HCT116 (cell line): ENCODE data around the gene GNPTG.

Experiments
- ATF3 ChIP-seq: IDR thresholded peaks from 2 replicates; pipeline ENCODE4 v1.6.1; 2012
- CEBPB ChIP-seq: IDR thresholded peaks from 2 replicates; pipeline ENCODE4 v1.6.1; 2012; ENCODE audit warnings: low read depth
- CTCF ChIP-seq, 3 experiments: fragments of 200-600 bp in 1 of 3; sonication (generic) in 1 of 3; IDR thresholded peaks in 2 of 3; conservative IDR thresholded peaks in 1 of 3; 2 replicates each; pipeline ENCODE4 v1.5.1; 2012 to 2017; ENCODE audit warnings: low read depth in 2 of 3, low read length in 2 of 3, antibody characterized with exemption in 1 of 3, borderline replicate concordance in 1 of 3, control low read depth in 1 of 3, mild to moderate bottlenecking in 1 of 3, mixed read lengths in 1 of 3, mixed run types in 1 of 3, moderate library complexity in 1 of 3; ENCODE audit not compliant: insufficient read depth in 1 of 3
- EZH2 ChIP-seq: fragments of 200-600 bp; sonication (generic); IDR thresholded peaks from 2 replicates; pipeline ENCODE4 v1.6.1; 2017; ENCODE audit warnings: antibody characterized with exemption, mixed run types
- POLR2A ChIP-seq: IDR thresholded peaks from 2 replicates; pipeline ENCODE4 v1.7.0; 2011; ENCODE audit warnings: borderline replicate concordance; ENCODE audit not compliant: insufficient read depth, insufficient read length; ENCODE audit errors: extremely low read depth
- POLR2AphosphoS5 ChIP-seq: IDR thresholded peaks from 2 replicates; pipeline ENCODE4 v1.6.1; 2011; ENCODE audit warnings: mild to moderate bottlenecking, low read depth, low read length, moderate library complexity
- SRF ChIP-seq: IDR thresholded peaks from 2 replicates; pipeline ENCODE4 v1.6.1; 2012; ENCODE audit warnings: low read depth
- TCF7L2 ChIP-seq: IDR thresholded peaks from 2 replicates; pipeline ENCODE4 v1.7.0; 2011; ENCODE audit warnings: borderline replicate concordance, inconsistent platforms; ENCODE audit not compliant: insufficient read depth, insufficient read length; ENCODE audit errors: extremely low read depth
- ZFX ChIP-seq: fragments of 450-650 bp; IDR thresholded peaks from 2 replicates; pipeline ENCODE4 v1.6.1; 2017

- no peak for TF ChIP-seq EZH2
- no peak for TF ChIP-seq CEBPB
- TF ChIP-seq ATF3 = no peak
- no peak for TF ChIP-seq POLR2AphosphoS5
- no peak for TF ChIP-seq POLR2A
- no peak for TF ChIP-seq TCF7L2
- no peak for TF ChIP-seq CTCF (IDR thresholded peaks at IDR 0.05 in 2 of 3, conservative IDR thresholded peaks at IDR 0.05 in 1 of 3; ENCODE audit: borderline replicate concordance in 1 of 3, insufficient read depth in 1 of 3, low read depth in 2 of 3, low read length in 2 of 3)
- TF ChIP-seq ZFX = no peak
- TF ChIP-seq SRF = no peak
Observed at GRCh38 chr16:1371054-1371978, 19.6 kb downstream of the GNPTG start.
